GM12878 (cell line): Measurements from ENCODE around the gene PAXX. TPM values are rescaled to one million over a fixed set of nuclear protein-coding genes. Genes with fewer than 3 reads are reported as not detected.

Experiments
- BCL3 ChIP-seq: IDR thresholded peaks from 2 replicates; pipeline ENCODE4 v1.6.1; 2011; ENCODE audit warnings: borderline replicate concordance, low read depth, mild to moderate bottlenecking, moderate library complexity, low read length; ENCODE audit not compliant: insufficient read depth, poor library complexity, severe bottlenecking
- BHLHE40 ChIP-seq, 2 experiments: fragments of 450-650 bp in 1 of 2; IDR thresholded peaks; 2 replicates each; pipeline ENCODE4 v1.6.1; 2011 to 2017; ENCODE audit warnings: low read depth in 2 of 2, borderline replicate concordance in 1 of 2, improper control_type of control experiment in 1 of 2, low read length in 1 of 2, mild to moderate bottlenecking in 1 of 2
- FOXK2 ChIP-seq: fragments of 450-650 bp; IDR thresholded peaks from 2 replicates; pipeline ENCODE4 v1.6.1; 2017; ENCODE audit warnings: mild to moderate bottlenecking, moderate library complexity
- IKZF2 ChIP-seq, 2 experiments: fragments of 450-650 bp; IDR thresholded peaks; 2 replicates each; pipeline ENCODE4 v1.6.1; 2017; ENCODE audit warnings: mild to moderate bottlenecking in 2 of 2, moderate library complexity in 2 of 2
- MAX ChIP-seq: IDR thresholded peaks from 2 replicates; pipeline ENCODE4 v1.6.1; 2012; ENCODE audit warnings: low read depth, low read length, improper control_type of control experiment
- NKRF ChIP-seq: fragments of 450-650 bp; conservative IDR thresholded peaks from 2 replicates; pipeline ENCODE4 v1.6.1; 2017; ENCODE audit warnings: mild to moderate bottlenecking, moderate library complexity
- PKNOX1 ChIP-seq: fragments of 450-650 bp; IDR thresholded peaks from 2 replicates; pipeline ENCODE4 v1.6.1; 2016; ENCODE audit warnings: mild to moderate bottlenecking
- SKIL ChIP-seq: fragments of 450-650 bp; IDR thresholded peaks from 2 replicates; pipeline ENCODE4 v1.6.1; 2017; ENCODE audit warnings: mild to moderate bottlenecking, low read depth, inconsistent platforms; ENCODE audit not compliant: poor library complexity, severe bottlenecking
- USF2 ChIP-seq: IDR thresholded peaks from 2 replicates; pipeline ENCODE4 v1.6.1; 2011; ENCODE audit warnings: low read depth, low read length, improper control_type of control experiment, borderline replicate concordance
- polyA plus RNA-seq, 11 experiments: library from polyadenylated mRNA; depleted of rRNA in 4 of 11; unstranded in 6 of 11; stranded (reverse) in 5 of 11; fragments of >200 nt; fragmentation: Nextera tagmentation in 4 of 11; fragmentation: Illumina TruSeq in 1 of 11; extraction: Ambion mirVana in 4 of 11; extraction: Trizol in 1 of 11; gene quantifications; 1 replicate in 1 of 11; 2 replicates in 10 of 11; pipeline versions ENCODE4 v1.2.1 to v1.2.3, GENCODE V29; 2011 to 2016; ENCODE audit warnings: inconsistent platforms in 2 of 11, missing spikeins in 2 of 11, low read depth in 1 of 11
- total RNA-seq, 4 experiments: library from RNA; depleted of rRNA in 3 of 4; stranded (reverse); fragments of >200 nt in 3 of 4; fragmentation: Illumina TruSeq in 1 of 4; extraction: Trizol in 1 of 4; gene quantifications; 2 replicates each; pipeline versions ENCODE4 v1.2.1 to v1.2.3, GENCODE V29; 2013 to 2021

The PAXX gene
- total and polyA plus RNA-seq, 10 of the 15 experiments (the other 5 are each of a cell fraction or from before 2014, with no cell fraction given): 0.18 to 60.6 (median 29.5) TPM

- TF ChIP-seq MAX (no peak), FOXK2 (no peak), SKIL (no peak), USF2 (no peak), BCL3 (no peak), BHLHE40 (IDR thresholded peaks at IDR 0.05; ENCODE audit: borderline replicate concordance in 1 of 2, low read depth in 2 of 2, low read length in 1 of 2) (no peak), PKNOX1 (no peak), IKZF2 (IDR thresholded peaks at IDR 0.05) (no peak), NKRF (no peak)
Measured at GRCh38 chr9:137009938-137010732, 17.9 kb downstream of the PAXX start (continued).
